ENCODE data around the gene RPL13A. TPM values are rescaled to one million over a fixed set of nuclear protein-coding genes. Genes with fewer than 3 reads are reported as not detected.
A peak's percentile ranks its signal among the peaks of the same experiment; 100 is the strongest.

Gene RPL13A
- total RNA-seq, 4 donors from 2014 or later: 2,613 to 5,154 (median 4,451) TPM

GRCh38 chr19:49447485-49448431 is 39.6 kb upstream of the RPL13A start:
- 64% methylated on average over 30 of the region's 32 CpGs for WGBS
- no peaks in the 10 kb centered on the region for H3K9me3 ChIP-seq
- H3K36me3 ChIP-seq: peaks cover 18% of the 10 kb centered on the region
- H3K4me3 ChIP-seq: no peak overlapping the region
- TF ChIP-seq POLR2AphosphoS5 (IDR thresholded peaks at IDR 0.05) (no peak), POLR2A (IDR thresholded peaks at IDR 0.05) (no peak), CTCF (IDR thresholded peaks at IDR 0.05) (no peak), EP300 (IDR thresholded peaks at IDR 0.05) (no peak)
- H3K27me3 ChIP-seq: no peaks in the 10 kb centered on the region
- no peak overlapping the region for H3K27ac ChIP-seq
- no peak for DNase-seq (ENCODE audit: low spot score in 2 of 2)
- peaks cover 38% of the 10 kb centered on the region for H3K4me1 ChIP-seq

- Histone ChIP-seq H3K27me3 (no peaks in the 10 kb centered on the region), H3K36me3 (peaks cover 18% of the 10 kb centered on the region), H3K4me3 (no peak overlapping the region), H3K27ac (no peak overlapping the region), H3K4me1 (peaks cover 35% of the 10 kb centered on the region), H3K9me3 (no peaks in the 10 kb centered on the region)
- TF ChIP-seq CTCF (IDR thresholded peaks at IDR 0.05) (no peak), EP300 (IDR thresholded peaks at IDR 0.05) (no peak), POLR2A (IDR thresholded peaks at IDR 0.05) (no peak), POLR2AphosphoS5 (IDR thresholded peaks at IDR 0.05) (no peak)
- DNase-seq (ENCODE audit: low spot score in 2 of 2): no peak
- 85% methylated on average over 6 of the region's 6 CpGs for WGBS
Observed at GRCh38 chr19:49448432-49448786, 39.0 kb upstream of the RPL13A start.

GRCh38 chr19:49450405-49450804 is 37.0 kb upstream of the RPL13A start:
- TF ChIP-seq POLR2A (IDR thresholded peaks at IDR 0.05) (no peak), EP300 (IDR thresholded peaks at IDR 0.05) (no peak), POLR2AphosphoS5 (IDR thresholded peaks at IDR 0.05) (no peak), CTCF (IDR thresholded peaks at IDR 0.05) (no peak)
- H3K9me3 ChIP-seq: no peaks in the 10 kb centered on the region
- WGBS: 84% methylated on average over 7 of the region's 7 CpGs
- DNase-seq (ENCODE audit: low spot score in 2 of 2): no peak
- H3K27ac ChIP-seq: no peak overlapping the region
- peak overlapping the region; percentile 73 for H3K4me3 ChIP-seq
- H3K27me3 ChIP-seq: no peaks in the 10 kb centered on the region
- H3K4me1 ChIP-seq: peaks cover 37% of the 10 kb centered on the region
- peaks cover 18% of the 10 kb centered on the region for H3K36me3 ChIP-seq

GRCh38 chr19:49451430-49452181 is 35.8 kb upstream of the RPL13A start, which contains the start of gene PIH1D1:
TSS of gene PIH1D1 (minus strand) at chr19:49451814. CDS start at chr19:49451574, 240 bp downstream.
- Histone ChIP-seq H3K27ac (peak within 1 kb of the TSS; percentile 96), H3K4me3 (peak within 1 kb of the TSS; percentile 73), H3K27me3 (no peaks in the 10 kb centered on the region), H3K36me3 (peaks cover 15% of the 10 kb centered on the region), H3K9me3 (no peaks in the 10 kb centered on the region), H3K4me1 (peaks cover 43% of the 10 kb centered on the region)
- under 1% methylated on average over 30 of the region's 42 CpGs for WGBS
- TF ChIP-seq POLR2AphosphoS5 (IDR thresholded peaks at IDR 0.05): peak in 1 of 3 donors; percentile 88
- peak in 1 of 2 donors; percentile 10 for TF ChIP-seq CTCF (IDR thresholded peaks at IDR 0.05)
- TF ChIP-seq EP300 (IDR thresholded peaks at IDR 0.05): no peak
- TF ChIP-seq POLR2A (IDR thresholded peaks at IDR 0.05): peak in 1 of 2 donors; percentile 15
- DNase-seq (ENCODE audit: low spot score in 2 of 2): peak; percentile 98 to 99

Measured in suprapubic skin (tissue), 4 donors.